ENCODE data around the gene IDS. TPM values are rescaled to one million over a fixed set of nuclear protein-coding genes. Genes with fewer than 3 reads are reported as not detected.

IDS gene
- total RNA-seq, 1 donor from 2014 or later, result 46.6 TPM

DNA sequence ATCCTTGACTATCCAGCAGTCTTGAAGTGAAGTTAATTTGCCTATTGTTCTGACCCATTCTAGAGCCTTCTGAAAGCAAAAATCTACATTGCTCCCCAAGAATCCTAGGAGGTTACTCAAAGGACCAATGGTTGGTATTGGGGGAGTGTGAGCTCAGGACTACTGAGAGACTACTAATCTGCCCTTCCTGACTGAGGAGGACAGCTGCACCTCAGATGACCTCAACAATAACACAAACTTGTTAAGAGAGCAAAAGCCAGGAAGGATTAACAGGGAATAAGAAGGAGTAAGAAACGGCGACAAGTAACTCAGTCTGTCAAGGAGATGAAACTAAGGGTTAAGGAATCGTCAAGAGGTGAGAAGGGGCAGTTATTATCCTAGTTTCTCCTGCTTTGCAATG, 43.4 kb downstream of the IDS start:
- intact Hi-C loops (cut with micrococcal nuclease), result no loop called here
- H3K4me1 Mint-ChIP-seq (ENCODE audit: low read depth), result no peaks in the 10 kb centered on the region
- H3K9me3 Mint-ChIP-seq, result no peaks in the 10 kb centered on the region

DNA sequence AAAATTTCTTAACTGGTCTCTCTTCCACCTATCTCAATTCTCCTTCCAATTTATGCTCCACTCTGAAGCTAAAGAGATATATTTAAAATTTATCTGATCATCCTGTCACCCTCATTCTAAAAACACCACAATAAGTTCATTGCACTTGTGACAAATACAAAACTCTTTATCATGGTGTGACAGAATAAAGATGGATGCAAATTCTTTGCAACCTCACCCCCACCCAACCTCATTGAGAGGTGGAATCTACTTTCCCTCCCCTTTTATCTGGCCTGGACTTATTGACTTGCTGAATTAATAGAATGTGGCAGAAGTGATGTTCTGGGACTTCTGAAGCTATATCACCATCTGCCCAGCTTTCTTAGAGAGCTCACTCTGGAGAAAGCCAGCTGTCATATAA, 46.5 kb downstream of the IDS start:
- no peak overlapping the region for H3K27ac Mint-ChIP-seq

More for the DNA sequence above, 43.4 kb downstream of the IDS start:
- Mint-ChIP-seq H3K27me3 (ENCODE audit: insufficient read depth) (peaks cover 5% of the 10 kb centered on the region), H3K36me3 (ENCODE audit: low read depth) (no peaks in the 10 kb centered on the region), H3K4me3 (no peak overlapping the region), H3K27ac (no peak overlapping the region)
- no peak for DNase-seq (ENCODE audit: low spot score)

DNA sequence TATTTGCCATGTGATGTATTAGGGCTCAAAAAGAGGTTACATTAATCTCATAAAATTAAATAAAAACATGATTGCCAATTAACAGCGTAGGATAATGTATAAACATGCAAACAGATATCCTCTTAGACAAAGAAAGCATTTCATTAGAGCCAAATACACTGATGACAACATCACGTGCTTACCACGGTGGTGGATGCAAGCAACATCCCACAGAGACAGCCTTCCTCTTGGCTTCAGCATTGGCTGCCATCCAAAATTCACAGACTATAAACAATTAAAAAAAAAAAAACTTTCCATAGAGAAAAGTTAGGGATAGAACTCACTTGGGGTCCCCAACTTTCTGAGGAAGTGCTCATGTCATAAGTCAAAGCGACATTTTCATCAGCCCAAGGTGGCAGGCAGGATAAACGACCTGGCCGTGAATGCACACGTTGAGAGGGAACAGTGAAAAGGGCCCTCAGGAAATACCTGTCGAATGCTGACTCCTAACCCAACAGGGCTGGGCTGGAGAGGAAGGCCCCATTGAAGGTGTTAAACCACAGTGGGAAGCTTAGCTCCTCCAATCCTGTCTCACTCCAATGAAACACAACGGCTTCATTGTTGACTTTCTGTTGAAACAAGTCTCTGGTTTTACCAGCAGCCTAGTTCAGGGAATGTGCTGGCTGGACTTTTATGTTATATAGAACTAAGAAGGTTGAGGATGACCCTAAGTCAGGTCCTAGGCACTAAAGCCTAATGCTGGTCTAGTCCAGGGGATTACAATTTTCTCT, 48.4 kb downstream of the IDS start:
- Mint-ChIP-seq H3K9me3 (no peaks in the 10 kb centered on the region), H3K27ac (no peak overlapping the region), H3K4me3 (no peak overlapping the region), H3K4me1 (ENCODE audit: low read depth) (no peaks in the 10 kb centered on the region), H3K27me3 (ENCODE audit: insufficient read depth) (no peaks in the 10 kb centered on the region), H3K36me3 (ENCODE audit: low read depth) (no peaks in the 10 kb centered on the region)
- DNase-seq (ENCODE audit: low spot score), result no peak
- intact Hi-C loops (cut with micrococcal nuclease), result no loop called here

More for the DNA sequence above, 46.5 kb downstream of the IDS start:
- Mint-ChIP-seq H3K4me3 (no peak overlapping the region), H3K27me3 (ENCODE audit: insufficient read depth) (peaks cover 5% of the 10 kb centered on the region), H3K36me3 (ENCODE audit: low read depth) (no peaks in the 10 kb centered on the region), H3K9me3 (no peaks in the 10 kb centered on the region), H3K4me1 (ENCODE audit: low read depth) (no peaks in the 10 kb centered on the region)
- intact Hi-C loops (cut with micrococcal nuclease), result no loop called here
- no peak for DNase-seq (ENCODE audit: low spot score)

DNA sequence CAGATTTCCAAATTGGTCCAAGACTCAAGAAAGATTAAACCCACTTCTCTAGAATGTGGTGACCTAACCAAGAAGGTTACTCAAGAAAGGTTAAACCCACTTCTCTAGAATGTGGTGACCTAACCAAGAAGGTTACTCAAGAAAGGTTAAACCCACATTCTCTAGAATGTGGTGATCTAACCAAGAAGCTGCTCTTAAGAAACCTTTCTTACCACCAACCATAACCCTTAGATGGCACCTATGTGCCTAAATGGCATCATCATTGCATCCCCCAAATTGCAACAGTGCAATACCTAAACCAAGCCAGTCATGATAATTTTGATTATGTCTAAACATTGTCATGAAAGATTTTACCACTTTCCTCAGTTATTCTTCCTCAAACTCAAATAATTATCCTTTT, 49.2 kb downstream of the IDS start:
- H3K27ac Mint-ChIP-seq, result no peak overlapping the region
- no peak for DNase-seq (ENCODE audit: low spot score)
- H3K27me3 Mint-ChIP-seq (ENCODE audit: insufficient read depth), result no peaks in the 10 kb centered on the region
- no peaks in the 10 kb centered on the region for H3K4me1 Mint-ChIP-seq (ENCODE audit: low read depth)
- H3K9me3 Mint-ChIP-seq, result no peaks in the 10 kb centered on the region
- H3K4me3 Mint-ChIP-seq, result no peak overlapping the region
- no peaks in the 10 kb centered on the region for H3K36me3 Mint-ChIP-seq (ENCODE audit: low read depth)
- intact Hi-C loops (cut with micrococcal nuclease), result no loop called here

DNA sequence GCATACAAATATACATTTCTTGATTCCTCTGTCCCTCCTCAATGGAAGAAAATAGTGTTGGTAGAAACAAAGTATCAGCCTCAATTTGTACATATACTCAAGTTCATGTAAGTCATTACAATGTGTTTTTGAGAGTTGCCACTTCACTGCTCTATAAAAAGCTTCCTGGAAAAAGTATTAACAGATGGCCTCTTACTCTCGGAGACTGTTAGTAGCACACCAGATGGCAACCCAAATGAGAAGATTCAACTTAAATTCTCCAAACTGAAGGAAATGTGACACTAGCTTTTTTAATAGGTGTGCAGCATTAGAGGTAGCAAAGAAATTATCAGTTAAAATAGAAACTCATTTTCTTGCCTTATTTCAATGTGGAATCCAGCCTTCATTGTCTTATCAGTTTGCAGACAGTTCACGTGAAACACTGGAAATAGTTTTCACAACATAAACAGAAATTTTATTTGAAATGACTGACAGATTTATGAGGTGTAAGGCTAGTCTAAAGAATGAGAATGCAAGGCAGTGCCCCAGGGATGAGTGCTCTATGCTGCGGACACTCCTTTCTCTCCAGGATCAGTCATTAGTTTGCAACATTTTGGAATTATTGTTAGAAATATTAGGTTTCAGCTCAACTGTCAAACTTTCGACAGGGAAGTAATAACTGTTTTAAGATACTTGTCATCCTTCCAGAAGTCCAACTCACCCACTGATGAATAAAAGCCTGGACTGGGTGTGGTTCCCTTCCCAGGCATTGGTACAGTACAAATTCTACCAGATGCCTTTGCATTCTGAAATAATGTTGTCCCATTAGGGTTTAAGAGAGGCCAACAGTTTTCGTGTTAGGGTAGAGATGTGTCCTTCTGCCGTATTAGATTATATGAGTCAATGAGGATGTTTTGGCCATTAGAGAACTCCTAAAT, 50.9 kb downstream of the IDS start:
- no peaks in the 10 kb centered on the region for H3K9me3 Mint-ChIP-seq
- no peaks in the 10 kb centered on the region for H3K4me1 Mint-ChIP-seq (ENCODE audit: low read depth)
- no peaks in the 10 kb centered on the region for H3K27me3 Mint-ChIP-seq (ENCODE audit: insufficient read depth)
- H3K36me3 Mint-ChIP-seq (ENCODE audit: low read depth), result no peaks in the 10 kb centered on the region
- DNase-seq (ENCODE audit: low spot score), result no peak
- intact Hi-C loops (cut with micrococcal nuclease), result no loop called here
- H3K4me3 Mint-ChIP-seq, result no peak overlapping the region
- H3K27ac Mint-ChIP-seq, result no peak overlapping the region

DNA sequence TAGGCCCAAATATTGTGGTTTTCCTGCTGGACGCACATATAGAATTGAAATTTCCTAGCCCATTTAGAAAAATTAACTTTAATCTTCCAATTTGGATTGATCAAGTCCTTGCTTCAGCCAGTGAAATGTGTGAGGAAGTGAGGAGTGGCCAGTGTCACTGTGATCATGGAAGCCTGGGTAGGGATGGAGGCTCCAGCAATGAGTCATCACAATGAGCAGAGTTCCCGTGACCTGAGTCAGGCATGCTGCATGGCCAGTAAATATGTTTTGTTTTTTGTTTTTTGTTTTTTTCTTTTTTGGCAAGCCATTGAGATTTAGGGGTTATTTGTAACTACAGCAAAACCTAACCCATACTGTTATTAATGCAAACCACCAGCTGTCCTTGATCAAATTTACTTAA, 52.1 kb downstream of the IDS start:
- Mint-ChIP-seq H3K27me3 (ENCODE audit: insufficient read depth) (no peaks in the 10 kb centered on the region), H3K4me1 (ENCODE audit: low read depth) (no peaks in the 10 kb centered on the region), H3K36me3 (ENCODE audit: low read depth) (no peaks in the 10 kb centered on the region), H3K9me3 (no peaks in the 10 kb centered on the region), H3K4me3 (no peak overlapping the region), H3K27ac (no peak overlapping the region)
- DNase-seq (ENCODE audit: low spot score), result no peak
- intact Hi-C loops (cut with micrococcal nuclease), result no loop called here

DNA sequence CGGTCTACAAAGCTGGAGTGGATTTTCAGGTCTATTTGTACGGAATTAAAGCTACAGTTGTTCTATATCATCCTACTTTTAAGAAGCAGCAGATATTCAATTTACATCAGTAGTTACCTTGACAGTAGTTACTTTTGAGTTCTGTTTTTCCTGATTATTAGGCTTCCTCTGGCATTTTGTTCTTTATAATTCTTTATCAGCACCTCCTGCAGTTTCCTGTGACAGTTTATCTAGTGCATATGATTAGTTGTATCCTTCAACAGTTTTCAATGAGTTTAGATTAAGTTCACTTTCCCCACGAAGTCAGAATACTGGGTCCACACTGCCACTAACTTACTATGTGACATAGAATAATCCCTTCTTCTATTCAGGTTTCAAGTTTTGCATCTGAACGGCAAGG, 71.7 kb downstream of the IDS start:
- Mint-ChIP-seq H3K27me3 (ENCODE audit: insufficient read depth) (no peaks in the 10 kb centered on the region), H3K4me3 (no peak overlapping the region), H3K27ac (no peak overlapping the region), H3K36me3 (ENCODE audit: low read depth) (no peaks in the 10 kb centered on the region), H3K4me1 (ENCODE audit: low read depth) (no peaks in the 10 kb centered on the region), H3K9me3 (no peaks in the 10 kb centered on the region)
- intact Hi-C loops (cut with micrococcal nuclease), result no loop called here
- no peak for DNase-seq (ENCODE audit: low spot score)

DNA sequence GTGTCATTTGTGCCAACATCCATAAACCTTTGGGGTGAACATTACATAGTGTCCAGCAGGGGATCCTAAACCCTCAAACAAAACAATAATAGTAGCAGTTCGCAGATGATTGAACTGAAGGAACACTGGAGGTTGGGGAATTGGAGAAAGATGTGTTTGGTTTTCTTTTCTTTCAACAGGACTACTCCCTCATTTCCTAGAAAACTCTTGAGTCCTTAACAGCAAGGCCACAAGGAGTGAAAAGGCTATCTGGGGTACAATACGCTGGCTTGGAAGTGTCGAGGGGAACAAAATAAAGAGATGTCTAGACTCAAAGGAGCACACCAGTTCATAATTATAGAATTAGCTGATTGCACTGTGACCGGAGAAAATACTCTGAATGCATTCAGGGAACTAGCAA, 72.1 kb downstream of the IDS start:
- Mint-ChIP-seq H3K9me3 (no peaks in the 10 kb centered on the region), H3K27me3 (ENCODE audit: insufficient read depth) (no peaks in the 10 kb centered on the region), H3K4me1 (ENCODE audit: low read depth) (no peaks in the 10 kb centered on the region), H3K27ac (no peak overlapping the region), H3K36me3 (ENCODE audit: low read depth) (no peaks in the 10 kb centered on the region), H3K4me3 (no peak overlapping the region)
- intact Hi-C loops (cut with micrococcal nuclease), result no loop called here
- no peak for DNase-seq (ENCODE audit: low spot score)

Other genes with a start within 250 kb of the IDS start
- 31.4 and 35.5 TPM in 2 replicates for gene EOLA1, start 35.7 kb upstream of the IDS start, total RNA-seq
- gene HSFX3, start 44.6 kb upstream of the IDS start, total RNA-seq, result not detected in 2 replicates
- gene MAGEA9B, start 82.2 kb upstream of the IDS start, total RNA-seq, result not detected in 2 replicates
- 0.41 TPM in 1 of 2 replicates, not detected in the other for gene HSFX2, start 90.0 kb upstream of the IDS start, total RNA-seq
- gene TMEM185A, start 126.5 kb upstream of the IDS start, total RNA-seq, result 18.7 and 25.5 TPM in 2 replicates
- gene MAGEA11, start 206.8 kb upstream of the IDS start, total RNA-seq, result not detected in 2 replicates